AG09309 (cell line): Measurements from ENCODE around the gene CLTB.

Source experiments
- DNase-seq: peaks from one replicate; pipeline ENCODE4 v3.0.0-alpha.2; 2010; ENCODE audit warnings: low read depth
- H3K4me3 ChIP-seq: 2 replicates; pipeline ENCODE4 v1.5.1; 2011; ENCODE audit warnings: mild to moderate bottlenecking, low read depth, low read length, moderate library complexity; ENCODE audit not compliant: control insufficient read depth
- TF ChIP-seq, protein P1 (sequence below): IDR thresholded peaks from 2 replicates; pipeline ENCODE4 v1.5.1; 2011; ENCODE audit warnings: mild to moderate bottlenecking, low read depth, low read length, inconsistent platforms; ENCODE audit not compliant: insufficient read depth, control insufficient read depth; ENCODE audit errors: missing control alignments

The CLTB gene

DNA sequence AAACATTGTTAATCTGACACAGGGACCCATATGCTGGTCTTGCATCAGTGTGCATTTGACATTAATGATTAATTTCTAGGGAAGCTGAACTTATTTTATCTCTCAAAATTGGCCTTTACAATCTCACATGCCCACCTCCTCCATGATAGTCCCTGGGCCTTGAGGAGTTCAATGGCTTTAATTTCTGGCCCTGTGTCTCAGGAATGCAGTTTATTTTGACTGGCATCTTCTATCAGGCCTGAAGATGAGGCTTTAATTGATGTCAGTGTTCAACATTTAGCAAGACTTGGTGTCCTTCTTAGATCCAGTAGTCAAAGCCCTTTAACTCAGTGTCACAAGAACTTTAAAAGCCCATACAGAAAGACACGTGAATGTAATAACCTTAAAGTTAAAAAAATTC lies 10.5 kb upstream of the CLTB start:
- TF ChIP-seq, protein P1, sequence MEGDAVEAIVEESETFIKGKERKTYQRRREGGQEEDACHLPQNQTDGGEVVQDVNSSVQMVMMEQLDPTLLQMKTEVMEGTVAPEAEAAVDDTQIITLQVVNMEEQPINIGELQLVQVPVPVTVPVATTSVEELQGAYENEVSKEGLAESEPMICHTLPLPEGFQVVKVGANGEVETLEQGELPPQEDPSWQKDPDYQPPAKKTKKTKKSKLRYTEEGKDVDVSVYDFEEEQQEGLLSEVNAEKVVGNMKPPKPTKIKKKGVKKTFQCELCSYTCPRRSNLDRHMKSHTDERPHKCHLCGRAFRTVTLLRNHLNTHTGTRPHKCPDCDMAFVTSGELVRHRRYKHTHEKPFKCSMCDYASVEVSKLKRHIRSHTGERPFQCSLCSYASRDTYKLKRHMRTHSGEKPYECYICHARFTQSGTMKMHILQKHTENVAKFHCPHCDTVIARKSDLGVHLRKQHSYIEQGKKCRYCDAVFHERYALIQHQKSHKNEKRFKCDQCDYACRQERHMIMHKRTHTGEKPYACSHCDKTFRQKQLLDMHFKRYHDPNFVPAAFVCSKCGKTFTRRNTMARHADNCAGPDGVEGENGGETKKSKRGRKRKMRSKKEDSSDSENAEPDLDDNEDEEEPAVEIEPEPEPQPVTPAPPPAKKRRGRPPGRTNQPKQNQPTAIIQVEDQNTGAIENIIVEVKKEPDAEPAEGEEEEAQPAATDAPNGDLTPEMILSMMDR = no peak
- DNase-seq = no peak
- no peak overlapping the region for H3K4me3 ChIP-seq

DNA sequence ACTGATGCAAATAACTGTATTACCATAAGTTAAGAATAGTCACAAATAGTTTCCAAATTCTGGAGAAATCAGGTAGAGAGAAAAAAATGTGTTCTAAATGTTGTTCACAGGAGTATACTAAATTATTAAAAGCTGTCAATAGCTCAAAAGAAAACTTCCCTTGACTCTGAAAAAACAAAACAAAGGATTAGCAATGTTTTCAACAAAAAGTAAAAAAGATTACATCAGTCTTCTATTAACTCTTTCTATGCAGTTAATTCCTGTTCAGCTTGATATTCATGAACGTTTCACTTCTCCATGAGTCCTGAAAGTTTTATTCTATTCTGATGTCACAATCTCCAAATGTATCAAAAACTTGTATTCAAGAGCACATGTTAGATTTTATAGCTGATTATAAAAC lies 9.5 kb upstream of the CLTB start:
- H3K4me3 ChIP-seq = no peak overlapping the region
- TF ChIP-seq, protein P1 = no peak
- no peak for DNase-seq

DNA sequence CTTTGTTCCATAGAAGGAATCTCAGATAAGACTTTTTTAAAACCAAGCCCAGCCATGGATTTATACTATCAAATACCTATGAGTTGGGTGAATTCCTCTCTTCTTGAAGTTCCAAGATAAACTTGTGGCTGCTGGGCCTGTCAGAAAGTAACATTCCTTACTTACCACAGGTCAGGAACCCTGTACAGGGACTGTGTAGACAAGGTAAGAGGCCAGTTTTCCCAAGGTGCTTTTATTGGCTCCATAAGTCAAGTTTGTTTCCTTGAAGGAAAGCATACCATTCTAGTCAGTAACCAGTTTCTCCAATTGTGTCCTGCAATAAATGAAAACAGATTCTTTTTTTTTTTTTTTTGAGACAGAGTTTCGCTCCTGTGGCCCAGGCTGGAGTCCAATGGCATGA lies 8.8 kb upstream of the CLTB start:
- TF ChIP-seq, protein P1 = no peak
- H3K4me3 ChIP-seq = no peak overlapping the region
- no peak for DNase-seq

DNA sequence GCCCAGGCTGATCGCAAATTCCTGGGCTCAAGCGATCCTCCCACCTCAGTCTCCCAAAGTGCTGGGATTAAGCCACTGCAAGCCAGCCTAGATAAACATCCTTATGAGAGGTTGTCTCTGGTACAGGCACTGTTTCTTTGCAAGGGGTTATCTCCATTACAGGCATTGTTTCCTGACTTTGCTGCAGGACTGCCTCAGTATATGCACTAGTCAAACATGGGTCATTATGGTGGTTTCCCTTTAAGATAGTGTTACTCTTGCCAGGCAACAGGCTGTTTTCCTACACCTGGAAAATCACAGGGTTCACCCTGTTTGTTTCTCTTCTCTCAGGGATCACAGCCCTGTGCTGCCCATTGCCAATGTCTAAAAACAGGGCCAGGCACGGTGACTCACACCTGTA lies 7.8 kb upstream of the CLTB start:
- TF ChIP-seq, protein P1 = no peak
- no peak for DNase-seq
- H3K4me3 ChIP-seq = no peak overlapping the region

DNA sequence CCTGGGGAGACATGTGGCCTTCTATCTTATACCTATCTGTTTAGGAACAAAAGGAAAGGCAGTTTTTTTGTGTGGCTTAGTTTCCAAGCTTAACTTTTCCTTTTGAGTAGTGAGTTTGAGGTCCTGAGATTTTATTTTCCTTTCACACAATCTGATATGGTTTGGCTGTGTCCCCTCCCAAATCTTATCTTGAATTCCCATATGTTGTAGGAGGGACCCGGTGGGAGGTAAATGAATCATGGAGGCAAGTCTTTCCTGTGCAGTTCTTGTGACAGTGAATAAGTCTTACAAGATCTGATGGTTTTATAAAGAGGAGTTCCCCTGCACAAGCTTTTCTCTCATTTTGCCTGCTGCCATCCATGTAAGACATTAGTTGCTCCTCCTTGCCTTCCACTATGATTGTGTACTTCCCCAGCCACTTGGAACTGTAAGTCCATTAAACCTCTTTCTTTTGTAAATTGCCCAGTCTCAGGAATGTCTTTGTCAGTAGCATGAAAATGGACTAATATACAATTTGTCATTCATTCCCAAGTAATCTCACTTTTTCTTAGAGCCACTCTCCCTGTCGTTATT lies 4.7 kb upstream of the CLTB start:
- H3K4me3 ChIP-seq = no peak overlapping the region
- TF ChIP-seq, protein P1 = no peak
- no peak for DNase-seq

DNA sequence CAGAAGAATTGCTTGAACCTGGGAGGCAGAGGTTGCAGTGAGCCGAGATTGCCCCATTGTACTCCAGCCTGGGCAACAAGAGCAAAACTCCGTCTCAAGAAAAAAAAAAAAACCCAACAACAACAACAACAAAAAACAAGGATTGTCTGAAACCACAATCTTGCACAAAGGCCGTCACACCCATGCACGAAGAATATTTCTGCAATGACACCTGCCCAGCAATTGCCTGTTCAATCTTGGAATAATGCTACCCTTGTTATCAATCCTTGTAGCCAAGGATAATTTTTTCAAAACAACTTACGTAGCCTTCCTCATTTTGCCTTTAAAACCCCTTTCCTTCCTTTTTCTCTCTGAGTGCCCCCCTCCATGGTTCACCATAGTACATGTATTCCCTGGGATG lies 3.7 kb upstream of the CLTB start:
- DNase-seq = no peak
- TF ChIP-seq, protein P1 = no peak
- H3K4me3 ChIP-seq = no peak overlapping the region

DNA sequence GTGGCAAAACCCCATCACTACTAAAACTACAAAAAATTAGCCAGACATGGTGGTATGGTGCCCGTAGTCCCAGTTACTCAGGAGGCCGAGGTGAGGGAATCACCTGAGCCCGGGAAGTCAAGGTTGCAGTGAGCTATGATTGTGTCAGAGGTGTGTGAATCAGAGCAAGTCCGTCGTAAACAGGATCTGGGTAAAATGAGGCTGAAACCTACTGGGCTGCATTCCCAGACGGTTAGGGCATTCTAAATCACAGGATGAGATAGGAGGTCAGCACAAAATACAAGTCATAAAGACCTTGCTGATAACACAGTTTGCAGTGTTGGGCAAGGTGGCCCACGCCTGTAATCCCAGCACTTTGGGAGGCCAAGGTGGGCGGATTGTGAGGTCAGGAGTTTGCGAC lies 1.9 kb upstream of the CLTB start:
- TF ChIP-seq, protein P1 = no peak
- H3K4me3 ChIP-seq = no peak overlapping the region
- no peak for DNase-seq
